ENCODE results near the gene CROCC2. TPM values are rescaled to one million over a fixed set of nuclear protein-coding genes. Genes with fewer than 3 reads are reported as not detected.

The CROCC2 gene
- total RNA-seq, 2 experiments from 2014 or later = not detected

GRCh38 chr2:240917684-240918257 is 11.6 kb downstream of the CROCC2 start:
- no peak for ATAC-seq
- Mint-ChIP-seq H3K9me3 (no peaks in the 10 kb centered on the region), H3K4me1 (ENCODE audit: low read depth) (no peaks in the 10 kb centered on the region), H3K4me3 (no peak overlapping the region), H3K27me3 (peaks cover 5% of the 10 kb centered on the region), H3K36me3 (ENCODE audit: low read depth) (no peaks in the 10 kb centered on the region), H3K27ac (no peak overlapping the region)
- DNase-seq = no peak
- intact Hi-C loops (cut with micrococcal nuclease) = no loop called here
- TF ChIP-seq, protein P1, sequence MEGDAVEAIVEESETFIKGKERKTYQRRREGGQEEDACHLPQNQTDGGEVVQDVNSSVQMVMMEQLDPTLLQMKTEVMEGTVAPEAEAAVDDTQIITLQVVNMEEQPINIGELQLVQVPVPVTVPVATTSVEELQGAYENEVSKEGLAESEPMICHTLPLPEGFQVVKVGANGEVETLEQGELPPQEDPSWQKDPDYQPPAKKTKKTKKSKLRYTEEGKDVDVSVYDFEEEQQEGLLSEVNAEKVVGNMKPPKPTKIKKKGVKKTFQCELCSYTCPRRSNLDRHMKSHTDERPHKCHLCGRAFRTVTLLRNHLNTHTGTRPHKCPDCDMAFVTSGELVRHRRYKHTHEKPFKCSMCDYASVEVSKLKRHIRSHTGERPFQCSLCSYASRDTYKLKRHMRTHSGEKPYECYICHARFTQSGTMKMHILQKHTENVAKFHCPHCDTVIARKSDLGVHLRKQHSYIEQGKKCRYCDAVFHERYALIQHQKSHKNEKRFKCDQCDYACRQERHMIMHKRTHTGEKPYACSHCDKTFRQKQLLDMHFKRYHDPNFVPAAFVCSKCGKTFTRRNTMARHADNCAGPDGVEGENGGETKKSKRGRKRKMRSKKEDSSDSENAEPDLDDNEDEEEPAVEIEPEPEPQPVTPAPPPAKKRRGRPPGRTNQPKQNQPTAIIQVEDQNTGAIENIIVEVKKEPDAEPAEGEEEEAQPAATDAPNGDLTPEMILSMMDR (IDR thresholded peaks at IDR 0.05) = no peak
- CTCF ChIA-PET = interaction anchor here (1.4 kb wide), 1 partner anchor 66 kb away, joined by 3 read pairs; no protein-coding TSS in a partner anchor
- POLR2A ChIA-PET = no interaction called here

DNA sequence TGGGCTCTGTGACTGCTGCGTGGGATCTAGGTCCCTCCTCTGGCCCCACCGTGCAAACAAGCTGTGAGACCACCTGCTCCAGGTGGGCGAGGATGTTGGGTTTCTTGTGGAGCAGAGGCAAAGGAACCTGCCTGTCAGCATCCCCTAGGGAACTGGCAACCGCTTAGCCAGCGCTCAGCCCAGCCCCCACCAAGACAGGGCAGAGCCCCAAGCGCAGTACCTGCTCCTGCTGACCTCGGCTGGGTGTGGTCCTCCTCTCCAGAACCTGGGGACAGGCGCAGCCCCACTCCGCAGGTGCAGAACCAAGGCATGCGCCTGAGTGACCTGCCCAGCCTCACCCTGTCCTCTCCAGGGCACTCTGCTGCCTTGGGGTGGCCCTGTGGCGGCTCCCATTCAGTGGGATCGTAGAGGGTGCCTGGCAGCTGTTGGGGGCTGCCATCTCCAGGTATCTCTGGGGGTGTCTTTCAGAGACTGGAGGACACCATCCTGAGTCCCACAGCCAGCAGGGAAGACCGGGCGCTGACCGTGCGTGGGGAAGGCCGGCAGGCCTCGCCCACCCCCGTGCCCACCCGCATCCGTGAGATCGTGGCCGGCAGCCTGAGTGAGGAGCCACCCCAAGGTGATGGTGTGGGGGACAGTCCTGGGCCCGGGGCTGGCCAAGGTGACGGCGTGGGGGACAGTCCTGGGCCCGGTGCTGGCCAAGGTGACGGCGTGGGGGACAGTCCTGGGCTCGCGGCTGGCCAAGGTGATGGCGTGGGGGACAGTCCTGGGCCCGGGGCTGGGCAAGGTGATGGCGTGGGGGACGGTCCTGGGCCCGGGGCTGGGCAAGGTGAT is 12.3 kb downstream of the CROCC2 start:
- H3K9me3 Mint-ChIP-seq = no peaks in the 10 kb centered on the region
- H3K4me1 Mint-ChIP-seq (ENCODE audit: low read depth) = no peaks in the 10 kb centered on the region
- ATAC-seq = no peak
- H3K27me3 Mint-ChIP-seq = peaks cover 5% of the 10 kb centered on the region
- intact Hi-C loops (cut with micrococcal nuclease) = no loop called here
- TF ChIP-seq, protein P1 (IDR thresholded peaks at IDR 0.05) = no peak
- ChIA-PET CTCF (interaction anchor here (1.4 kb wide), 1 partner anchor 67 kb away, joined by 3 read pairs; no protein-coding TSS in a partner anchor), POLR2A (no interaction called here)
- DNase-seq = no peak
- H3K36me3 Mint-ChIP-seq (ENCODE audit: low read depth) = no peaks in the 10 kb centered on the region
- H3K4me3 Mint-ChIP-seq = no peak overlapping the region
- no peak overlapping the region for H3K27ac Mint-ChIP-seq

DNA sequence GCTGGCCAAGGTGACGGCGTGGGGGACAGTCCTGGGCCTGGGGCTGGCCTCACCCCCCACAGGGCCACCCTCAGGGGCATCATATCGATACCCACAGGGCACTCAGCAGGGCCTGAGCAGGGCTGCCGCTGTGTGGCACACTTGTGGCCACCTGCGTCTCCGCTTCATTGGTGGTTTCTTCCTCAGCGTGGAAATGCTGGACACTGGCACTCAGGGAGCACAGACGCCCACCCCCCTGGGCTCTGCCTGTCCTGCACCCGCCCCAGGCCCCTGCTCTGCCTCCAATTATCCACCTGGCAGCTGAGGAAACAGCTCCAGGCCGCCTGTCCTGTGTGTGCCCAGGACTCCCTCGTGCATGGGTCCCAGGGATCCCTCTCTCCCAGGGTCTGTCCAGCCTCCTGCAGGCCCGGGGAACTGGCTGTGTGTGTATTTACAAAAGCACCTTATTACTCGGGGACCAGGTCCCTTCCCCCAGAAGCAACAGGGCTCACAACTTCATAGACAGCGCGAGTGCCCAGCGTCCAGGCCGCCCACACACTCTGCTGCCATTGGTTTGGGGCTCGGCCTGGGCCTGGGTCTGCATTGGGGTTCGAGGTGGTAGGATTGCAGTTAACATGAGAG is 13.1 kb downstream of the CROCC2 start:
- ATAC-seq (no peak), DNase-seq (no peak)
- TF ChIP-seq, protein P1 (IDR thresholded peaks at IDR 0.05) = no peak
- POLR2A ChIA-PET = no interaction called here
- Mint-ChIP-seq H3K4me3 (no peak overlapping the region), H3K36me3 (ENCODE audit: low read depth) (no peaks in the 10 kb centered on the region), H3K9me3 (no peaks in the 10 kb centered on the region), H3K4me1 (ENCODE audit: low read depth) (no peaks in the 10 kb centered on the region), H3K27ac (no peak overlapping the region), H3K27me3 (peaks cover 5% of the 10 kb centered on the region)
- intact Hi-C loops (cut with micrococcal nuclease) = no loop called here
- CTCF ChIA-PET = interaction anchor here (1.0 kb wide), 2 partner anchors 64 to 68 kb away, joined by 3 read pairs; no protein-coding TSS in a partner anchor

- Mint-ChIP-seq H3K4me1 (ENCODE audit: low read depth) (no peaks in the 10 kb centered on the region), H3K9me3 (no peaks in the 10 kb centered on the region), H3K27ac (no peak overlapping the region), H3K36me3 (ENCODE audit: low read depth) (no peaks in the 10 kb centered on the region), H3K27me3 (peaks cover 5% of the 10 kb centered on the region), H3K4me3 (no peak overlapping the region)
- intact Hi-C loops (cut with micrococcal nuclease) = no loop called here
- ChIA-PET POLR2A (no interaction called here), CTCF (interaction anchor here (1.0 kb wide), 2 partner anchors 63 to 69 kb away, joined by 3 read pairs; no protein-coding TSS in a partner anchor)
- ATAC-seq (no peak), DNase-seq (no peak)
- TF ChIP-seq, protein P1 (IDR thresholded peaks at IDR 0.05) = no peak
Observed at GRCh38 chr2:240919786-240920782, 13.9 kb downstream of the CROCC2 start.
